Measurements from ENCODE around the gene RNF25. TPM values are rescaled to one million over a fixed set of nuclear protein-coding genes. Genes with fewer than 3 reads are reported as not detected.

RNF25 gene
- total and polyA plus RNA-seq, 2 experiments from 2014 or later = 18.3 to 22.2 TPM

DNA sequence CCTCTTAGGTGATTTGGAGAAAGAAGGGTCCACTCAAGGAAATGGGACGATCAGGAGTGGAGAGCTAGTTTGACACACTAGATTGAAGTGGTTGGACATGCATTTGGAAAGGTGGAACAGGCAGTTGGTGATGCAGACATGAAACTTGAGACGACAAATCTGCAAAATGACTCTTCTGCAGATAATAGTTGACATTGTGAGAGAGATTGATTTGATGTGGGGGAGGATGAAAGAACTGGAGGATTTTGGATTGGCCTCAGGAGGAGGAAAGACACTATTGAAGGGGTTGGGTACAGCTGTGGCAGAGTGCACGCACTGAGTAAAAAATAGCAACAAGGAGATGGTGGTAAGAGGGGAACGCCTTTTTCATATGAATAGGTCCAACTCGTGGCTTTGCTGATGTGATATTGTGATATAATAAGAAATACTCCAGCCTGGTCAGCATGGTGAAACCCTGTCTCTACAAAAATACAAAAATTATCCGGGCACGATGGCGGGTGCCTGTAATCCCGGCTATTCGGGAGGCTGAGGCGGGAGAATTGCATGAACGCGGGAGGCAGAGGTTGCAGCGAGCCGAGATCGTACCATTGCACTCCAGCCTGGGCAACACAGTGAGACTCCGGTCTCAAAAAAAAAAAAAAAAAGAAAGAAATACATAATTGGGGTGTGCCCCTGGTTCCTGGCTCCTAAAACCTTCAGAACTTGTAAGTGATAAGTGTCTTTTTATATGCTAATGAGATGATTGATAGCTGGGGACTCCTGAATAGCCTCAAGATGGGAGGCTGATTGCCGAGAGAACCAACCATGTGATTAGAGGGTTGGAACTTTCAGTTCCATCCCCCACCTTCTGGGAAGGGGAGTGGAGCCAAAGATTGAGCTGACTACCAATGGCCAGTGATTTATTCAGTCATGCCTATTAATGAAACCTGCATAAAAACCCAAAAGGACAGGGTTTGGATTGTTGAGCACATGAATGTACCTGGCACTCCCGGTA is 48.5 kb upstream of the RNF25 start:
- peak overlapping the region; percentile 70 for H3K27ac ChIP-seq (ENCODE audit: low read depth)
- Mint-ChIP-seq H3K36me3 (ENCODE audit: low read depth) (peaks cover 28% of the 10 kb centered on the region), H3K4me1 (peaks cover 30% of the 10 kb centered on the region), H3K27ac (peak overlapping the region; percentile 61), H3K4me3 (peak overlapping the region; percentile 0; the same call in 1 of the 3 replicates), H3K9me3 (peaks cover 2% of the 10 kb centered on the region; the same call in 1 of the 3 replicates), H3K27me3 (ENCODE audit: insufficient read depth, low read depth, poor library complexity) (peaks cover 2% of the 10 kb centered on the region)
- DNase-seq (ENCODE audit: low spot score) = peak; percentile 59
- peak; percentile 72 for ATAC-seq
- H2AFZ ChIP-seq = no peak overlapping the region
- H3F3A ChIP-seq (replicated peaks; ENCODE audit: low read depth) = 0 out of 2 replicates have a peak, but pooled peaks cover 5% of the 10 kb centered on the region
- H3K4me3 ChIP-seq = no peak overlapping the region
- TF ChIP-seq ZNF462 (CRISPR knock-in tag; IDR thresholded peaks at IDR 0.05) = no peak
- TF ChIP-seq NANOG (IDR thresholded peaks at IDR 0.05; ENCODE audit: borderline replicate concordance) = peak; percentile 63; the same call in 1 of the 2 replicates
- TF ChIP-seq JUNB (IDR thresholded peaks at IDR 0.05; ENCODE audit: unreplicated experiment) = no peak
- peaks cover under 1% of the 10 kb centered on the region; the same call in 1 of the 2 replicates for H3K36me3 ChIP-seq (ENCODE audit: insufficient read depth)
- H4K20me1 ChIP-seq (replicated peaks; ENCODE audit: insufficient read depth) = peaks cover 22% of the 10 kb centered on the region
- H3K4me1 ChIP-seq (ENCODE audit: insufficient read depth) = peaks cover 44% of the 10 kb centered on the region
- peaks cover 95% of the 10 kb centered on the region for H3K79me2 ChIP-seq (replicated peaks; ENCODE audit: insufficient read depth)
- no peaks in the 10 kb centered on the region for H3K27me3 ChIP-seq (ENCODE audit: insufficient read depth)
- H3K9me2 ChIP-seq (ENCODE audit: insufficient read depth) = no peaks in the 10 kb centered on the region
- H3K4me2 ChIP-seq = peak overlapping the region; percentile 46

DNA sequence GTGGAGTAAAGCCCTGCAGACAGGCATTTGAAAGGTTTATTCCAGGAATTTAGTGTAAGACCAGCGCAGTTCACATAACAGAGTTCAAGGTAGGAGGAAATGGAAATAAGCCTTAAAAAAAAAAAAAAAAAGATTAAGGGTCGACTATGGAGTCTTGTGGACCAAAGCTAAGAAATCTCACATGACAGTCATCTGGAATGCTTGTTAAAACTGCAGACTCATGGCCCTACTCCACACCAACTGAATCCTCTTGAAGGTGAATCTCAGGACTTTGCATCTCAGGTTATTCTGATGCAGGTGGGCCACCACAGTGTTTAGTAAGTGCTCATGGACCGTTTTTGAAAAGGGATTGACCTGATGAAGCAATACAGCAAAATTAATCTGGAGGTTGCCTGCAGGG is 47.7 kb upstream of the RNF25 start:
- Histone ChIP-seq H3K79me2 (replicated peaks; ENCODE audit: insufficient read depth) (peaks cover 95% of the 10 kb centered on the region), H4K20me1 (replicated peaks; ENCODE audit: insufficient read depth) (peaks cover 28% of the 10 kb centered on the region), H3K9me2 (ENCODE audit: insufficient read depth) (no peaks in the 10 kb centered on the region), H3K4me1 (ENCODE audit: insufficient read depth) (peaks cover 44% of the 10 kb centered on the region), H3K36me3 (ENCODE audit: insufficient read depth) (no peaks in the 10 kb centered on the region), H3K4me2 (no peak overlapping the region), H3K27ac (ENCODE audit: low read depth) (peak overlapping the region; percentile 70), H3K27me3 (ENCODE audit: insufficient read depth) (no peaks in the 10 kb centered on the region), H3K4me3 (no peak overlapping the region), H3F3A (replicated peaks; ENCODE audit: low read depth) (peaks cover 5% of the 10 kb centered on the region; the same call in 1 of the 2 replicates), H2AFZ (no peak overlapping the region)
- Mint-ChIP-seq H3K9me3 (no peaks in the 10 kb centered on the region), H3K4me1 (peaks cover 30% of the 10 kb centered on the region), H3K27me3 (ENCODE audit: insufficient read depth, low read depth, poor library complexity) (peaks cover 2% of the 10 kb centered on the region), H3K36me3 (ENCODE audit: low read depth) (peaks cover 23% of the 10 kb centered on the region), H3K27ac (peak overlapping the region; percentile 61), H3K4me3 (no peak overlapping the region)
- no peak for DNase-seq (ENCODE audit: low spot score)
- ATAC-seq = no peak
- no peak for TF ChIP-seq EZH2 (IDR thresholded peaks at IDR 0.05; ENCODE audit: low read depth, unreplicated experiment)
- TF ChIP-seq EZH2phosphoT487 (IDR thresholded peaks at IDR 0.05; ENCODE audit: unreplicated experiment) = no peak
- TF ChIP-seq REST (IDR thresholded peaks at IDR 0.05; ENCODE audit: unreplicated experiment) = no peak
- no peak for TF ChIP-seq ZNF331 (CRISPR knock-in tag; IDR thresholded peaks at IDR 0.05; ENCODE audit: low read depth)
- no peak for TF ChIP-seq NANOG (IDR thresholded peaks at IDR 0.05; ENCODE audit: borderline replicate concordance)

Measured in GM23338 (cell line).